Measurements from ENCODE around the gene FNBP1. TPM values are rescaled to one million over a fixed set of nuclear protein-coding genes. Genes with fewer than 3 reads are reported as not detected.
A peak's percentile ranks its signal among the peaks of the same experiment; 100 is the strongest.

FNBP1 gene
- total and polyA plus RNA-seq, 2 of the 13 experiments (the other 11 are each of a cell fraction or from before 2014, with no cell fraction given) = 5.4 to 19.5 TPM

GRCh38 chr9:130028493-130029222, 14.3 kb downstream of the FNBP1 start (continued):
- no peak for TF ChIP-seq ZNF142 (CRISPR knock-in tag; IDR thresholded peaks at IDR 0.05)
- no peak for TF ChIP-seq FIP1L1 (IDR thresholded peaks at IDR 0.05; ENCODE audit: borderline replicate concordance, insufficient read depth, low read depth, low read length)
- no peak for TF ChIP-seq ZNF335 (CRISPR knock-in tag; IDR thresholded peaks at IDR 0.05)
- no peak for TF ChIP-seq CAMTA2 (CRISPR knock-in tag; IDR thresholded peaks at IDR 0.05; ENCODE audit: borderline replicate concordance)
- TF ChIP-seq, protein P1, sequence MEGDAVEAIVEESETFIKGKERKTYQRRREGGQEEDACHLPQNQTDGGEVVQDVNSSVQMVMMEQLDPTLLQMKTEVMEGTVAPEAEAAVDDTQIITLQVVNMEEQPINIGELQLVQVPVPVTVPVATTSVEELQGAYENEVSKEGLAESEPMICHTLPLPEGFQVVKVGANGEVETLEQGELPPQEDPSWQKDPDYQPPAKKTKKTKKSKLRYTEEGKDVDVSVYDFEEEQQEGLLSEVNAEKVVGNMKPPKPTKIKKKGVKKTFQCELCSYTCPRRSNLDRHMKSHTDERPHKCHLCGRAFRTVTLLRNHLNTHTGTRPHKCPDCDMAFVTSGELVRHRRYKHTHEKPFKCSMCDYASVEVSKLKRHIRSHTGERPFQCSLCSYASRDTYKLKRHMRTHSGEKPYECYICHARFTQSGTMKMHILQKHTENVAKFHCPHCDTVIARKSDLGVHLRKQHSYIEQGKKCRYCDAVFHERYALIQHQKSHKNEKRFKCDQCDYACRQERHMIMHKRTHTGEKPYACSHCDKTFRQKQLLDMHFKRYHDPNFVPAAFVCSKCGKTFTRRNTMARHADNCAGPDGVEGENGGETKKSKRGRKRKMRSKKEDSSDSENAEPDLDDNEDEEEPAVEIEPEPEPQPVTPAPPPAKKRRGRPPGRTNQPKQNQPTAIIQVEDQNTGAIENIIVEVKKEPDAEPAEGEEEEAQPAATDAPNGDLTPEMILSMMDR (CRISPR knock-in tag; IDR thresholded peaks at IDR 0.05) = no peak
- TF ChIP-seq, protein P2, sequence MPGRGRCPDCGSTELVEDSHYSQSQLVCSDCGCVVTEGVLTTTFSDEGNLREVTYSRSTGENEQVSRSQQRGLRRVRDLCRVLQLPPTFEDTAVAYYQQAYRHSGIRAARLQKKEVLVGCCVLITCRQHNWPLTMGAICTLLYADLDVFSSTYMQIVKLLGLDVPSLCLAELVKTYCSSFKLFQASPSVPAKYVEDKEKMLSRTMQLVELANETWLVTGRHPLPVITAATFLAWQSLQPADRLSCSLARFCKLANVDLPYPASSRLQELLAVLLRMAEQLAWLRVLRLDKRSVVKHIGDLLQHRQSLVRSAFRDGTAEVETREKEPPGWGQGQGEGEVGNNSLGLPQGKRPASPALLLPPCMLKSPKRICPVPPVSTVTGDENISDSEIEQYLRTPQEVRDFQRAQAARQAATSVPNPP (CRISPR knock-in tag; IDR thresholded peaks at IDR 0.05) = no peak
- 0 out of 2 replicates have a peak, but pooled peaks have one; percentile 30 for TF ChIP-seq JUN (CRISPR knock-in tag; IDR thresholded peaks at IDR 0.05)
- TF ChIP-seq, protein P3, sequence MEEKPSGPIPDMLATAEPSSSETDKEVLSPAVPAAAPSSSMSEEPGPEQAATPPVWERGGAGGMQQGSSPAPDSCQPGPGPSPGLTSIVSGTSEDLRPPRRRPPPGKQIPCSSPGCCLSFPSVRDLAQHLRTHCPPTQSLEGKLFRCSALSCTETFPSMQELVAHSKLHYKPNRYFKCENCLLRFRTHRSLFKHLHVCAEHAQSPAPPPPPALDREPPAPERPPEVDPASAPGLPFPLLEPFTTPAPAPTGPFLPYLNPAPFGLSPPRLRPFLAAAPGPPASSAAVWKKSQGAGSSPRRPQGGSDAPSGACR (CRISPR knock-in tag; IDR thresholded peaks at IDR 0.05) = no peak
- no peak for TF ChIP-seq TCF7L2 (IDR thresholded peaks at IDR 0.05; ENCODE audit: low read depth, low read length)
- no peak for TF ChIP-seq ZBTB14 (CRISPR knock-in tag; IDR thresholded peaks at IDR 0.05)
- TF ChIP-seq, protein P4, sequence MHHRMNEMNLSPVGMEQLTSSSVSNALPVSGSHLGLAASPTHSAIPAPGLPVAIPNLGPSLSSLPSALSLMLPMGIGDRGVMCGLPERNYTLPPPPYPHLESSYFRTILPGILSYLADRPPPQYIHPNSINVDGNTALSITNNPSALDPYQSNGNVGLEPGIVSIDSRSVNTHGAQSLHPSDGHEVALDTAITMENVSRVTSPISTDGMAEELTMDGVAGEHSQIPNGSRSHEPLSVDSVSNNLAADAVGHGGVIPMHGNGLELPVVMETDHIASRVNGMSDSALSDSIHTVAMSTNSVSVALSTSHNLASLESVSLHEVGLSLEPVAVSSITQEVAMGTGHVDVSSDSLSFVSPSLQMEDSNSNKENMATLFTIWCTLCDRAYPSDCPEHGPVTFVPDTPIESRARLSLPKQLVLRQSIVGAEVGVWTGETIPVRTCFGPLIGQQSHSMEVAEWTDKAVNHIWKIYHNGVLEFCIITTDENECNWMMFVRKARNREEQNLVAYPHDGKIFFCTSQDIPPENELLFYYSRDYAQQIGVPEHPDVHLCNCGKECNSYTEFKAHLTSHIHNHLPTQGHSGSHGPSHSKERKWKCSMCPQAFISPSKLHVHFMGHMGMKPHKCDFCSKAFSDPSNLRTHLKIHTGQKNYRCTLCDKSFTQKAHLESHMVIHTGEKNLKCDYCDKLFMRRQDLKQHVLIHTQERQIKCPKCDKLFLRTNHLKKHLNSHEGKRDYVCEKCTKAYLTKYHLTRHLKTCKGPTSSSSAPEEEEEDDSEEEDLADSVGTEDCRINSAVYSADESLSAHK (CRISPR knock-in tag; IDR thresholded peaks at IDR 0.05; ENCODE audit: borderline replicate concordance) = no peak
- TF ChIP-seq ZNF136 (CRISPR knock-in tag; IDR thresholded peaks at IDR 0.05; ENCODE audit: low read depth) = no peak
- TF ChIP-seq ZNF660 (CRISPR knock-in tag; IDR thresholded peaks at IDR 0.05; ENCODE audit: borderline replicate concordance, low read depth) = no peak
